NCI-H1417 (cell line): ENCODE results near the gene HGFAC.
"Not testable (repeated sequence)": the region's sequence is repeated elsewhere in the genome, so short reads cannot be mapped to it uniquely, and the experiment has no call there.

Experiments used
- DNase-seq, 3 experiments: peaks; one replicate each; lab custom pipeline; 2025; lab: John Stamatoyannopoulos, UW

HGFAC gene

GRCh38 chr4:3411190-3411589 lies 30.6 kb upstream of the HGFAC start:
- DNase-seq: not testable (repeated sequence)

- no peak for DNase-seq
These were observed 30.1 kb upstream of the HGFAC start for GRCh38 chr4:3411676-3412075.

DNA sequence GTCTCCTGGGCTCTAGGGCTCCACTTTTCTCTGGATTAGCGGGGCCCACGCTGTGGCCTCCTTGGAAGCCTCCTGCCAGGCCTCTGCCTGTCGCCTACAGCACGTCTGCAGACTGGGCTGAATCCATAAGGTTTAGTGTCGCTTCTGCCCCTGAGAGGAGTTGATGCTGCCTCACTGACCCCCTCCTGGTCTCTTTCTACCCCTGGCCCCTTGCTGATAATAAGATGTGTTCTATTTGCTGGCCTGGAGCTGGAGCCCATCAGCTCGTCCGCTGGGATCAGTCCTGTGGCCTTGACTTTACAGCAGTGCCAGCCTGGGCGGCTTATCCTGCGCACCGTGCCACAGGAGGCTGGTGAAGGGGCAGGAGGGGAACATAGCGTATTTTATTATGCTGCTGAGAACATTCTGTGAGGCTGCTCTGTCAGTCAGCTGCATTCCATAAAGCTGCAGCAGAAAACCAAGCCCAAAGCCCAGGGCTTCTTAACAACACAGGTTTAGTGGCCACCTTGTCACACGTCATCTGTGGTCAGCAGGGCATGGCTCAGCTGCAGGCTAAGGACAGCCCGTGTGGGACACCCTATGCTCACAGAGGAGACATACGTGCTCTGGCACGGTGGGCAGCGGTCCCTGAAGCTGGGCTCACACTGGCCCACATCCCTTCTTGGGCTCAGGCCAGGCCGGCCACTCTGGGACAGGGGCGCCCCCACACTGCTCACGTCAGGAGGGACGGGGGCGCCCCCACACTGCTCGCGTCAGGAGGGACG lies 29.3 kb upstream of the HGFAC start:
- DNase-seq: no peak

DNA sequence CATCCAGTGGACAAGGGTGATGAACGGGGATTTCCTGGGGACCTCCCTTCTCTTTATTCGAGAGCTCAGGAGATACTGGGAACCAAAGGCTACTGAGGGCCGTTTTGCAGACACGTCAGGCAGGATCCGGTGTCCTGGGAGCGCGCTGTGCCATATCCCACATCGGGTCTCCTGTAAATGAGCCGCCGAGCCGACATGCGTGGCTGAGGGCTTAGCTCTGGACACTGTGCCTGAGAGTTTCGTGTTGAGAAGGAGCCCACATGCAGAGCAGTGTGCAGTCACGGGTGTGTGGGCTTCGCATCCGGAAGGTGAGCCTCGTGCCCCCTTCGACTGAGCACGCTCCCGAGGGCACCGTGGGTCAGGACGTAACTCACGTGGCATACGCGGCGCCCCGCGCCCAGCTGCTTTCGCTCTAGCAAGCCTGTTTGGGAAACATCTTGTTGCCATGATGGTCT lies 28.5 kb upstream of the HGFAC start:
- DNase-seq: no peak

DNA sequence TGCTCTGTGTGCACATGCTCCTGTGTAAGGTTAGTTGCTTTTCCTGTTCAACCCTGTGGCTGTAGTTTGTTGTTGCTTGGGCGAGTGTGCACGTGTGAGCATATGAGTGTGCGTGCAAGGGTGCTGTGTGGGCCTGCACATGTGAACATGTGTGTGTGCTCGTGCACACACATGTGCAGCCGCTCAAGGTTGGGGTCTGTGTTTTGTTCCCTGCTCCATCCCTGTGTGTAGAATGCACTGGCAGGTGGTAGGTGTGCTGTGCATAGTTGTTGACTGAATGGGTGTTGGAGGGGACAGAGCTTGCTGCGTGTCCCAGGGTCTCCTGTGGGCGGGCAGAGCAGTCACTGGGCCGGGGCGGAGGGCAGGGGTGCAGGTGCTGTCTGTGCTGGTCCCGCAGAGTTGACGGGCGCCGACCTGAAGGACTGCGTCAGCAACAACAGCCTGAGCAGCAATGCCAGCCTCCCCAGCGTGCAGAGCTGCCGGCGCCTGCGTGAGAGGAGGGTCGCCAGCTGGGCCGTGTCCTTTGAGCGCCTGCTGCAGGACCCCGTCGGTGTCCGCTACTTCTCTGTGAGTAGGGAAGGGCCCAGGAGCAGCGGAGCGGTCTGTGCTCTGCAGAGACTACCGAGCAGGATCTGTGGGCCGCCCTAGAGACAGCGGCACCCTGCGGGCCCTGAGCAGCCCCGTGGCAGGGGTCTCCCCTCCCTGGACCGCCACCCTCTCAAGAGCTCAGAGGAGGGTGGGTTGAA lies 27.9 kb upstream of the HGFAC start:
- no peak for DNase-seq

DNA sequence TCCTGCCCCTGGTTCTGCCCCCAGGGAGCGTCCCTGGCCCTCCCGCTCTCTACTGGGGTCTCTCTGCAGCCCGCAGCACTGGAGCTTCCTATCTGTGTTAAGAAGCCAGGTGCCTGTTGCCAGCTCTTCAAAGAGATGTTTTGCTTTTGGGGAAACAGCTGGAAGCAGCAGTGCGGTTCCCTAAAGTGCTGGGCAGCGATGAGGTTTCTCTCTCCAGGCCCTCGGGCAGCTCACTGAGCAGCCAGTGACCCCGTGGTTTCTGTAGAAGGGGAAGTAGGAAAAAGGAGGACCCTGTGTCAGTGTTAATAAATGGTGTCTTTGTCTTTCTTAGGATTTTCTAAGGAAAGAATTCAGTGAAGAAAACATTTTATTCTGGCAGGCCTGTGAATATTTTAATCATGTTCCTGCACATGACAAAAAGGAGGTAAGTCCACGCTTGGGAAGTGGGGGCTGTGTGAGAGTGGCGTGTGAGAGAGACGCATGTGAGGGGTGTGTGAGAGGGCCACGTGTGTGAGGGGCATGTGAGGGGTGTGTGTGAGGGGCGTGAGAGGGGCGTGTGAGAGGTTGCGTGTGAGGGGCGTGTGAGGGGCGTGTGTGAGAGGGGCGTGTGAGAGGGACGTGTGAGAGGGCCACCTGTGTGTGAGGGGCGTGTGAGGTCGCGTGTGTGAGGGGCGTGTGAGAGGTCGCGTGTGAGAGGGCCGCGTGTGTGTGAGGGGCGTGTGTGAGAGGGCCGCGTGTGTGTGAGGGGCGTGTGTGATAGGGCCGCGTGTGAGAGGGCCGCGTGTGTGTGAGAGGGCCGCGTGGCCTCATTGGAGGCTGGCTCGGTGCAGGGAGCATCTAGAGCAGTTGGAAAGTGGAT lies 27.1 kb upstream of the HGFAC start:
- no peak for DNase-seq

GRCh38 chr4:3415471-3416141 lies 26.2 kb upstream of the HGFAC start:
- DNase-seq: no peak

DNA sequence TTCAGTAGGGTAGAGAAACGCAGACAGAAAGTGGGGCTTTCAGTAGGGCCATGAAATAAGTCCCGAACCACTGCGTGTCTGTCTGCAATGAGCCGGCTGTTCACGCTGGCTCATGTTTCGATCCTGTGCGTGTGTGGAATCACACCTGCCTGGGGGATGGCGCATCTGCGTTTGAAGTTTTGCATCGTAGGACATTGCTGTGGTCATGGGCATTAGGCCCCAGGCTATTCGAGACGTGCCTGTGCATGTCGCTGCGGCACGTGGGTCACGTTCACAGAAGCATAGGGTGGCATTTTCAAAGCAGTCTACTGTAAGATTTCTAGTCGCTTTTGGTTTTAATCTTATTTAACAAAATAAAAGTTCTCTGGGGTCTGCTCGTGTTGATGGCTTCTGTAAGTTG lies 25.5 kb upstream of the HGFAC start:
- peak in 2 of 3 experiments; percentile 16 to 21 for DNase-seq

GRCh38 chr4:3416821-3417221 lies 24.9 kb upstream of the HGFAC start:
- DNase-seq: no peak

DNA sequence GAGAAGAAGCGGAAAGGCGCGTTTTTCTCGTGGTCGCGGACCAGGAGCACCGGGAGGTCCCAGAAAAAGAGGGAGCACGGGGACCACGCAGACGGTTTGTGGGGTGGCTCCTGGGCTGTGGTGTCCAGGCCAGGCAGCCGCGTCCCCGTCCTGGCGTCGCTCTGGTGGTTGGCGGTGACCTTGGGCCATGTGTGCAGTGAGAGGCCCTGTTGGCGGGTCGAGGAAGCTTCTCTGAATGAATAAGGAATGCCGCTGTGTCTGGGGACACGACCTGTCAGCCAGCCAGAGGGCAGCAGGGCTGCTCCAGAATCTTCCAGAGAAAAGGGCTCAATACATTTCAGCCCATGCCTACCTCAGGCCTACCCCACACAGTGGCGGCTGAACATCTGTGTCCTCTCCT lies 24.3 kb upstream of the HGFAC start:
- no peak for DNase-seq

DNA sequence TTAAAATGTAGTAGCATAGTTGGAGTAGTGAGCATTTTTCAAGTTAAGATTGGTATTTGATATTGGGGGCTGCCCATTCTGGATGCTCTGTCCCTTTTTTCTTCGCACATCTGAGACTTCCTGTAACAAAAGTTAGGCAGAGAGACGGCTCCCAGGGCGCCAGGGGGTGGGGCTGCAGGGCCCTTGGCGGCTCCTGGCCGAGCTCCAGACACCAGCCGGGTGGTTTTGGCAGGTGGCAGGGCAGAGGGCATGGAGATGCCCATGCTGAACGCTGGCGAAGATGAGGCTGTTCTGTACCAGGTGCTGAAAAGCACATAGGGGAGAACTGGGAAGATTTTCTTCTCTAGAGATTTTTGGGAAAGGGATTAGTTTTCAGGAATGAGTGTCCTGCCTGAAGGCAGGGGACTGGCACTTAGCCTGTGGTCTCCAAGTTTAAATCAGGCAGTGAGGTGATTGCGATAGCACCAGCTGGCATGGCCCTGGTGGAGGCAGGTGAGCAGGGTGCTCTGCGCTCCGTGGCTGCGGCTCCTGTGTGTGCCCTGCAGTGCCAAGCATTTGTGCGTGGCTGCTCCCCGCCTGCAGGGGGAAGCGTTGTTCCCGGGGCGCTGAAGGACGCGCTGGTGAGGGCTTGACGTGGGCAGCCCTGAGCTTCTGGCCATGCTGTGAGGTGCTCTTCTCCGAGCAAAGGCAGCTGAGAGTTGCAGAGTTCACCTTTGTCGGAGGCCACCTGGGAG lies 23.6 kb upstream of the HGFAC start:
- no peak for DNase-seq

DNA sequence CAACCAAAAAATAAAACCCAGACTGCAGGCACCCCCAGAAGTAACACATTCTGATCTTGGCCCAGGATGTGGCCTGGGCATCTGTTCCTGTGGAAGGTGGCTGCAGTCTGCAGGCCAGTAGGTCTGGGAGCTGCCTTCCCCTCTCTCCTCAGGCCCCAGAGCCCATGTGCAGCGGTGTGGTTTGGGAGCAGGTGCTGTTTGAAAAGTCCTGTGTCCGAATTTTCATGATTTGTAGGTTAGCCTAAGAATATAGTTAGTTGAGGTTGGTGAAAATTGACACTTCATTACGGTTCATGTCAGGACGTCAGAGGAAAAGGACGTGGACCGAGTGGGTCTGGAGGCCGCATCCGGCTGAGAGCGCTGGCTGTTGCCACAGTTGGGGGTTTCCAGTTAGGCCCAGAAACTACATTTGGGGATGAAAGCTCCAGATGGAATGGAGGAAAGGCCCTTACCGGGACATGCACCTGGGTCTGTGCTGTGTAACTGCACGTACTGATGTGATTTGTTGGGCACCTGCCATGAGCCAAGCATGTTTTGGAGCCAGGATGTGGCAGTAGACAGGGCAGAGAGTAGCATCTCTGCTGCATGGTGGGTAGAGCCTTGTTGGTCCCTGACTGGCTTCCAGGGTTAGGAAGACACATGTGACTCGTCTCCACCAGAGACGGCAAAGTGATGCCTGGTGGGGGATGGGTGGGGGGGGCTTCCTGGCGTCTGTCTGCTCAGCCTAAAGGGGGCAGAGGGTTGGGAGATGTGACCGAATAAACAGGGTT lies 21.7 kb upstream of the HGFAC start:
- DNase-seq: no peak

GRCh38 chr4:3420606-3420955 lies 21.2 kb upstream of the HGFAC start:
- DNase-seq: no peak

DNA sequence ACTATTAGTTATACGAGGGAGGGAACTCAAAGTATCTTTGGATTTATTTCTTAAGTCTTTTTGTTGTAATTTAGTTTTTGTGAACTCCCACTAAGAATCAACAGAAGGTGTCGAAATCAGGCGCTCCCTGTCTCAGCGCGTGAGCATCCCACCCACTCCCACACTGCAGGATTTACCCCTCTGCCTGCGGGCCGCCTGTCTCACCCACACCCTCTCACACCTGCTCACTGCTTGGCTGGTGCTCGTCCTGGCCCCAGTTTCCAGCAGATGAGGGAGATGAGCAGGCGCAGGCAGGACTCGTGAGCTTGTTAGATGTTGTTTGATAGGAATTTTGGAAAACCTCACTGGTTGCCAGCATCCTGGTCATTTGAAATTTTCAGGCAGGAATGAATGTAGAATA lies 20.8 kb upstream of the HGFAC start:
- no peak for DNase-seq

DNA sequence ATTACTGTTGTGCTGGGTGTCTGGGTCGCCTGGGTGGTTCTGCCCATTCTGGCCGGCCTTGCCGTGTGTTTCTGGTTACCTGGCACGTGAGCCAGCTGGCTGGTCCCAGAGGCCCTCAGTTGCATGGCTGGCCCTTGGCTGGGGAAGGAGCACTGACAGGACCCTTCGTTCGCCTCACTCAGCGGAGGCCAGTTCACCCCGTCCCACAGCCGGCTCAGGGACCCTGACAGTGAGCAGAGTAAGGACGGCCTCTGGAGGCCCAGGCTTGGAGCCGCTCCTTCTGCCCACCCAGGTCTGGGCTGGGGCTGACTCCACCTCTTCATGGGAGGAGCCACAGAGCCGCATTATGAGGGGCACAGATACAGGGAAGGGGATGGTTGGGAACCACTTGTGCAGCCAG lies 20.3 kb upstream of the HGFAC start:
- DNase-seq: no peak

GRCh38 chr4:3422241-3422801 lies 19.4 kb upstream of the HGFAC start:
- no peak for DNase-seq

GRCh38 chr4:3422808-3423297 lies 18.9 kb upstream of the HGFAC start:
- no peak for DNase-seq

- no peak for DNase-seq
These were observed 18.4 kb upstream of the HGFAC start for GRCh38 chr4:3423406-3423805.

DNA sequence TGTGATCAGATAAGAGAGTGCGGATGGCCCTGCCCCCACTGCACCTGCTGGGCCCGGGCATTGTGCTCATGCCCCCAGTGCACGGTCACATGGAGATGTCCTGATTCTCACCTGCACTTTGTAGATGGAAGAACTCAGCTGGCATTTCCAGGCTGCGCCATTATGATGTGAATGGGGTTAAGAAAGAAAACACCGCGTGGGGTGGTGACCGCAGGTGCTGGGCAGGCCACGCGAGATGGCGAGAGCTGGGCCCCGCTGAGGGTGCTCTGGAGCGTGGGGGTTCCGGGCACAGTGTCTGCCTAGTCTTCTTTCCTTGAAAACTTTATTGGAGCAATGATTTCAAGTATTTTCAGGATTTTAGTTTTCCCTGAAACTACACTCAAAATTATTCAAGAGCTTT lies 17.8 kb upstream of the HGFAC start:
- DNase-seq: peak in 2 of 3 experiments; percentile 7 to 68

DNA sequence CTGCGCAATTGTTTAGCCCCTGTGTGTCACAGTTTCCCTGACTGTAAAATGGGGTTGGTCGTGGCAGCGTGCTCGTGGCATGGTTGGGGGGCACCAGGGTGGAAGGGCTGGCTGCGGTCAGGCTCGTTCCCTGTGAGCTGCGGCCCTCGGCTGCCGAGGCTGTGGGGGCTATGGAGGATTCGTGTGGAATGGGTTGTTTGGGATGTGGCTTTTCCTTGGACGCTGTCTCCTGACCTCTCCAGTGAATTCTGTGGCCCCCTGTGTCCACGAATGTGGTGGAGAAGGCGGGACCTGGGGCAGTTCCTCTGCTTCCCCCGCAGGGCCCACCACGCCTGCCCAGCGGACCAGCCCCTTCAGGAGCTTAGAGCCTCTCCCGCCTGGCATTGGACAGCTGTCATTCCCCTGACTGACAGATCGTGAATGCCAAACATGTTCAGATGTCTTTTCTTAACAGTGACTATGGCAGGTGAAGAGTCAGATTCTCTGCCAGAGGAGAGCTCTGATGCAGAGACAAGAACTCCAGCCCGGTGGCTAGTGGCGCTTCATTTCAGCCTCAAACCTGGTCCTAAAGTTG lies 17.2 kb upstream of the HGFAC start:
- peak in 1 of 3 experiments; percentile 28 for DNase-seq
